Progenitor cell of endocrine pancreas (in vitro differentiated cells): Measurements from ENCODE around the gene ATP1A1. TPM values are rescaled to one million over a fixed set of nuclear protein-coding genes. Genes with fewer than 3 reads are reported as not detected.

Source experiments
- DNase-seq: peaks from one replicate; pipeline ENCODE4 v3.0.0; 2021; ENCODE audit warnings: low spot score; ENCODE audit not compliant: unreplicated experiment
- H3K27ac Mint-ChIP-seq: 2 replicates; pipeline ENCODE4 v1.8.0; 2021; ENCODE audit warnings: mild to moderate bottlenecking, moderate library complexity, mixed read lengths
- H3K27me3 Mint-ChIP-seq: 2 replicates; pipeline ENCODE4 v1.8.0; 2021; ENCODE audit warnings: mixed read lengths
- H3K36me3 Mint-ChIP-seq: 2 replicates; pipeline ENCODE4 v1.8.0; 2022; ENCODE audit warnings: mixed read lengths; ENCODE audit not compliant: insufficient read depth
- H3K4me1 Mint-ChIP-seq: 2 replicates; pipeline ENCODE4 v1.8.0; 2021; ENCODE audit warnings: low read depth, mixed read lengths
- H3K4me3 Mint-ChIP-seq: 2 replicates; pipeline ENCODE4 v1.8.0; 2021; ENCODE audit warnings: low read depth, mild to moderate bottlenecking, moderate library complexity, mixed read lengths
- H3K9me3 Mint-ChIP-seq: 2 replicates; pipeline ENCODE4 v1.8.0; 2021; ENCODE audit warnings: low read depth, mixed read lengths
- CTCF ChIP-seq: fragments of 200-600 bp; sonication (generic); IDR thresholded peaks from one replicate; pipeline ENCODE4 v1.5.0; 2021; ENCODE audit warnings: antibody characterized with exemption, mild to moderate bottlenecking; ENCODE audit not compliant: unreplicated experiment
- total RNA-seq: library from RNA; stranded (reverse); gene quantifications from 2 replicates; pipeline ENCODE4 v1.2.1, GENCODE V29; 2021

The ATP1A1 gene
- total RNA-seq, 1 donor from 2014 or later = 332 TPM

DNA sequence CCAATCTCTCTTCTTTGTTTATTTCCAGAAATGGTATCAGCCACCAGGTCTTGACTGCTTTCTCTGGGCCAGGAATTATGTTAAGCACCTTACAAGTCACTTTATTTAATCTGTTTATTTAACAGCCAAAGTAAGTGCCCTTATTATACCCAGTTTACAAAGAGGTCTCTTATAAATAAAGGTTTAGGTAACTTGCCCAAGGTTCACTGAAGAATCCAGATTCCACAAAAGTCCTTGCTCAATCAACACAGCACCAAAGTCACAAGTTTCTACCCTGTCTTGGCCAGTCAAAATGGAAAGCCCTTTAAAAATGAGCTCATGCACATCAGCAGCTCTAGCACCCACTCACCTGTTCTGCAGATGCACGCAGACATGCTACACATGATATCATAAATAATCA, 28.0 kb upstream of the ATP1A1 start:
- TF ChIP-seq CTCF = no peak
- no peak for DNase-seq
- Mint-ChIP-seq H3K27ac (no peak overlapping the region), H3K36me3 (no peaks in the 10 kb centered on the region), H3K4me3 (no peak overlapping the region), H3K9me3 (no peaks in the 10 kb centered on the region), H3K4me1 (peaks cover 9% of the 10 kb centered on the region), H3K27me3 (no peaks in the 10 kb centered on the region)

DNA sequence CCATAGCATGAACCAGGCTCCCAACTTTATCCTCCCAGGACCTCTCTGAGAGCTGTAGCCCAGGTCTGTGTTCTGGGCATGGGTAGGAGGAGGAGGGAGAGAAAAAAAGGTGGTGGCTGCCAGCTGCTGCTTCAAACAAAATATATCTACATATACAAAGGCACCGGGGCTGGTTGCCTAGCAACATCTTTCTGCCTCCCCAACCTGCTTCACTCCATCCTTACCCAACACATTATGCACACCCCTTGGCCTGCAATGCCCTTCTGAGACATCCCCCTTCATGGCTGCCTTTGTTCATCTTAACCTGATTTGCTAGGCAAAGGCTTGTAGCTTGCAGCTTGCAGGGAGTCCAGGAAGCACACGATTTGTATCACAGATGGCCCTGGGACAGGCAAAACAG, 27.2 kb upstream of the ATP1A1 start:
- Mint-ChIP-seq H3K4me1 (peaks cover 9% of the 10 kb centered on the region), H3K36me3 (no peaks in the 10 kb centered on the region), H3K27me3 (no peaks in the 10 kb centered on the region), H3K27ac (no peak overlapping the region), H3K4me3 (no peak overlapping the region), H3K9me3 (no peaks in the 10 kb centered on the region)
- no peak for DNase-seq
- TF ChIP-seq CTCF = no peak

DNA sequence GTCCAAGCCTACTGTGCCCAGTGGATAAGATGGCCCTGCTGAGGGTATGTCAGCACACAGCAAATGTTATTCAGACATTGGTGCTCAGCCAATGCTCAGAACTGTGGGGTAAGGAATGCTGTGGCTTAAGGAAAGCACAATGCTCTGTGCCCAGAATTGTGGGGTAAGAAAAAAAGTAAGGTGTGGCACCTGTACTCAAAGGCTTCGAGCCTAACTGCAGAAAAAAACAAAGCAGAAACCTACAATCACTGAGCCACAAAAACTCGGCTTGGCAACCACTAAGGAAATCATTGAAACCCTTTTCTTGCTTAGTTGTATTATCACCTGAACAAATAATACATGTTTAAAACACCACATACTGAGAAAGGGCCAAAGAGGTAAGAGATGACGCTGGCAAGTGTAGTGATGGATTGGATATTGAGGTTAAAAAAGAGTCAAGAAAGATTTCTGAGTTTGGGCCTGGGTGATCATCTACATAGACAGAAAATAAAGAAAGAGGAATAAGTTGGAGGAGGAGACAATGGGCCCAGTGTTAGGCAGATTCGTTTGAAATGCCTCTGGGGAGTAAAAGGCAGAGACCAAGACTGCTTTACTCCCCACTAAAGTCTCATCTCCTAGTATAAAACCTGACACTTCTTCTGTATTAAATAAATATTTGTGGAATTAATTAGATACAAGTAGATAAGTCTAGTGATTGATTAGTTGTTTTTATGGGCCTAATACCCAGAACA, 25.9 kb upstream of the ATP1A1 start:
- H3K27ac Mint-ChIP-seq = no peak overlapping the region
- H3K4me3 Mint-ChIP-seq = no peak overlapping the region
- no peak for TF ChIP-seq CTCF

DNA sequence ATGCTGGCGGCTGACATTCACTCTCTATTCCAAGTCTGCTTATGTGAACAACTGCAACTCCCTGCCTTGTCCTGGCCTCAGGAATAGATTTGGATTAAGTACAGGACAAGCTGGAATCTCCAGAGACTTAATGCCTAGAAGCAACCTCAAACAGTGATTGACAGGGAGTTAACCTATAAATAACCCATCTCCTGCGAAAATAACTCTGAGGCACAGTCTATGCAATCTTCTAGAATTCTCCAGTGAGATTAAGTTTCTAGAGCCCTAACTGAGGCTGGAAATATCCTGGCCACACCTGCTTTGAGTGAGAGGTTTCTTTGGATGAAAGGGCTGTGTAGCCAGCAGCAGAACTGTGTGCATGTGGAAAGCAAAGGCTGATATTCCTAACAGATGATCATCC, 25.3 kb upstream of the ATP1A1 start:
- no peaks in the 10 kb centered on the region for H3K9me3 Mint-ChIP-seq
- no peak overlapping the region for H3K4me3 Mint-ChIP-seq
- no peaks in the 10 kb centered on the region for H3K36me3 Mint-ChIP-seq
- H3K27me3 Mint-ChIP-seq = no peaks in the 10 kb centered on the region
- H3K4me1 Mint-ChIP-seq = peaks cover 9% of the 10 kb centered on the region
- no peak for DNase-seq
- H3K27ac Mint-ChIP-seq = no peak overlapping the region
- no peak for TF ChIP-seq CTCF

More for the DNA sequence above, 25.9 kb upstream of the ATP1A1 start:
- DNase-seq = no peak
- no peaks in the 10 kb centered on the region for H3K27me3 Mint-ChIP-seq
- no peaks in the 10 kb centered on the region for H3K9me3 Mint-ChIP-seq
- no peaks in the 10 kb centered on the region for H3K36me3 Mint-ChIP-seq
- H3K4me1 Mint-ChIP-seq = peaks cover 9% of the 10 kb centered on the region

DNA sequence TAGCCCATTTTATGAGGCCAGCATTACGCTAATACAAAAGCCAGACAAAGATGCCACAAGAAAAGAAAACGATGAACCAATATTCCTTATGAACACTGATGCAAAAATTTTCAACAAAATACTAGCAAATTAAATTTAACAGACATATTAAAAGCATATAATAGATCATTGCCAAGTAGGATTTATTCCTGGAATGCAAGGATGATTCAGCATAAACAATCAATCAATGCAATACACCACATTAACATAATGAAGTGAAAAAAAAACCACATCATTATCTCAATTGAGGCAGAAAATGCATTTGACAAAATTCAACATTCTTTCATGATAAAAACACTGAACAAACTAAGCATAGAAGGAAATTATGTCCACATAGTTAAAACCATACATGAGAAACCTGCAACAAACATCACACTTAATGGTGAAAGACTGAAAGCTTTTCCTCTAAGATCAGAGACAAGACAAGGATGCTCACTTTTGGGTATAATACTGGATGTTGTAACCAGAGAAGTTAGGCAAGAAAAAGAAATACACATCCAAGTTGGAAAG, 22.9 kb upstream of the ATP1A1 start:
- no peak overlapping the region for H3K27ac Mint-ChIP-seq
- no peak for DNase-seq
- H3K4me1 Mint-ChIP-seq = peaks cover 9% of the 10 kb centered on the region
- no peak overlapping the region for H3K4me3 Mint-ChIP-seq
- TF ChIP-seq CTCF = no peak
- H3K9me3 Mint-ChIP-seq = no peaks in the 10 kb centered on the region
- no peaks in the 10 kb centered on the region for H3K36me3 Mint-ChIP-seq
- no peaks in the 10 kb centered on the region for H3K27me3 Mint-ChIP-seq
